NCI-H1092 treated with DMSO at 0.1 percent for 48 hours (cell line): ENCODE results near the gene ARHGAP26.

Source experiments
- DNase-seq: peaks from one replicate; lab custom pipeline; 2025; lab: John Stamatoyannopoulos, UW

ARHGAP26 gene

GRCh38 chr5:143222287-143223231, 452.4 kb downstream of the ARHGAP26 start:
- DNase-seq = peak; percentile 95

GRCh38 chr5:143224672-143225071, 454.5 kb downstream of the ARHGAP26 start:
- no peak for DNase-seq

- no peak for DNase-seq
Measured at GRCh38 chr5:143225511-143225910, 455.3 kb downstream of the ARHGAP26 start.

- no peak for DNase-seq
Measured at GRCh38 chr5:143226361-143226760, 456.2 kb downstream of the ARHGAP26 start.

GRCh38 chr5:143226872-143227271, 456.7 kb downstream of the ARHGAP26 start:
- DNase-seq = no peak

GRCh38 chr5:143227301-143227700, 457.1 kb downstream of the ARHGAP26 start:
- no peak for DNase-seq

- no peak for DNase-seq
Measured at GRCh38 chr5:143228597-143229293, 458.6 kb downstream of the ARHGAP26 start.

GRCh38 chr5:143229426-143229895, 459.3 kb downstream of the ARHGAP26 start:
- no peak for DNase-seq

- no peak for DNase-seq
Measured at GRCh38 chr5:143229896-143230675, 459.9 kb downstream of the ARHGAP26 start.

GRCh38 chr5:143230676-143230996, 460.5 kb downstream of the ARHGAP26 start:
- no peak for DNase-seq

GRCh38 chr5:143231416-143231815, 461.2 kb downstream of the ARHGAP26 start:
- DNase-seq = no peak

GRCh38 chr5:143231973-143232812, 462.0 kb downstream of the ARHGAP26 start:
- DNase-seq = no peak

- DNase-seq = no peak
Measured at GRCh38 chr5:143233031-143233430, 462.9 kb downstream of the ARHGAP26 start.

- DNase-seq = no peak
Measured at GRCh38 chr5:143234162-143234842, 464.1 kb downstream of the ARHGAP26 start.

GRCh38 chr5:143235423-143235822, 465.2 kb downstream of the ARHGAP26 start:
- no peak for DNase-seq

GRCh38 chr5:143236682-143237081, 466.5 kb downstream of the ARHGAP26 start:
- no peak for DNase-seq

- no peak for DNase-seq
Measured at GRCh38 chr5:143237664-143238063, 467.5 kb downstream of the ARHGAP26 start.

- DNase-seq = no peak
Measured at GRCh38 chr5:143238620-143239019, 468.4 kb downstream of the ARHGAP26 start.

- DNase-seq = no peak
Measured at GRCh38 chr5:143239882-143240518, 469.8 kb downstream of the ARHGAP26 start.

GRCh38 chr5:143241892-143242291, 471.7 kb downstream of the ARHGAP26 start:
- no peak for DNase-seq
